Activated CD4-positive, alpha-beta T cell treated with anti-CD3 and anti-CD28 coated beads for 1 hour (primary cell): ENCODE measurements around the gene SLC38A3.

Experiments used
- DNase-seq: peaks from one replicate; pipeline ENCODE4 v3.0.0-alpha.2; 2020

SLC38A3 gene

DNA sequence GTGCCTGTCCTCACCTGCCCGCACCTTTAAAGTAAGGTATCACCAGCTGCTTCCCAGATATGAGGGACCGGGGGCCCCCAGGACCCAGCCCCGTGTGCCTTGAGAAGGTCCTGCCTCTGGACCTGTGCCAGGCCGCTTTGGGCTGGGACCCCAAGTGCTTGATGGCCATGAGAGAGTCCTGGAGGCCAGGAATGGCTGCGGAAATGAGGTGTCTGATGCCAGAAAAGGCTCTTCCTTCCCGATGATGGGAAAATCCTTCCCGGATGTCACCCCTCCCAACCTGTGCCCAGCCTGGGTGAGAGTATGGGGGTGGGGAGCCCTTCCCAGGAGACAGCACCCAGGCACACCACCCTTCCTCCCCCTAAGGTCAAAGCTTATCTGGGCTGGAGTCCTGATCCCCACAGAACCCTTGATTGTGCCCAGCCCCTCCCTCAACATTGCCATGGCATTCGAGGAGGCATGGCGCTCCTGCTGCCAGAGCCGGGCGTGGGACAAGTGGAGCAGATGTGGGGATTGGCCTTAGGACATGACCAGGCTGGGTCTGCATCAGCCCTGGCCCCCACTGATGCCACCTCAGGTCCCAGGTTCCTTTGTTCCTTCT, 35.7 kb upstream of the SLC38A3 start:
- DNase-seq, result no peak

- DNase-seq, result no peak
Observed at GRCh38 chr3:50169858-50170257, 35.2 kb upstream of the SLC38A3 start.

GRCh38 chr3:50170689-50171088, 34.4 kb upstream of the SLC38A3 start:
- DNase-seq, result no peak

DNA sequence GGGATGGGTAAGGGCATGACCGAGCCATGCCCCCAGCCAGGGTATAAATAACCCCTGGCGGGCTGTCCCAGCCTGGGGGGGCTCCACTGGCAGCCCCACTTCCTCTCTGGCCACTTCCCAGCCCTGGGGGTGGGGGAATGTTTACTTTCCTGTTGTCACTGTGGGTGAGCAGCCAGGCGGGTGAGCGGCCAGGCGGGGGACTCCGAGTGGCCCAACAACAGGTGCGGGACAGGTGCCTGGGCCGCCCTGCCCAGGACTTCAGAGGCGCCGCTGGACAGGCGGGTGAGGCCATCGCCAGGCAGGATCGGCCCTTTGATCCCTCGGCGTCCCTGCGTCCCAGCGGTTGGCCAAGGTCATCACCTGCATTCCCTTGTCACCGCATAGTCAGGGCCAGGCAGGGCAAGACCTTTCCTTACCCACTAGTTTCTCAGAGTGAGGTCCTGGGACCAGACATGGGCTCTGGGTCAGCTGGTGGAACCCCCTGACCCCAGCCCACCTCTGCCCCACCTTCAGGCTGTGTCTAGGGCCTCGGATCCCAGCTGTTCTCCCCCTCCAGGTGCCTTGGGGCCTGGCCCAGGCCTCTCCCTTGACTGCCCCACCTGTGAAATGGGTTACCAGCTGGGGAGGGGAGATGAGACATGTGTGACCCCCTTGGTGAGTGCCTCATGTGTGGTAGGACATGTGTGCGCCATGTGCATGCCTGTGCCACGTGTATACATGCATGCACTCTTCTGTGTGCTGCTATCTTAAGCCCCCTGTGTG, 33.4 kb upstream of the SLC38A3 start:
- no peak for DNase-seq

DNA sequence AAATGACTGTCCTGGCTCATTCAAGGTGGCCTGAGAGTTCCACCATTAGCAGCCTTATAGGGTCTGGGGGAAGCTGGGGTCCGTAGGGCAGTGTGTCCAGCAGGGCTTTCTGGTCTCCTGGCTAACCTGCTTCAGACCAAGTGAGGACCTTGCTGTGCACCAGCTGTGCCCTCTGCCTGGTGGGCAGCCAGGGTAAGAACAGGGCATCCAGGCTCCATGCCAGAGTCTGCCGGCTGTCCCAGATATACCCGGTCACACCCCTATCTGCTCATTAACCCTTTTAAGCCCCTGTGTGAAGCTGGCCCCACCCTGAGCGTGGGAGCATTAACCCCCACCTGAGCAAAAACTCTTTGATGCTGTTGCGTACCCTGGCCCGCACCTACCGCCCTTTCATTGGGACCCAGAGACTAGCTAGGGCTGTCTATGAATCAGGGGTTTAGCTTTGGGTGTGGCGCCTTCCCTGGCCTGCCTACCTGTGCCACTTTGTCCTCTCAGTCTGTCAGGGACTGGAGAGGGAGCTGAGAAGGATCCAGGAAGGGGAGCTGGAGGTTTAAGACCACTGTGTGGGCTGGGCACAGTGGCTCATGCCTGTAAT, 32.3 kb upstream of the SLC38A3 start:
- no peak for DNase-seq

DNA sequence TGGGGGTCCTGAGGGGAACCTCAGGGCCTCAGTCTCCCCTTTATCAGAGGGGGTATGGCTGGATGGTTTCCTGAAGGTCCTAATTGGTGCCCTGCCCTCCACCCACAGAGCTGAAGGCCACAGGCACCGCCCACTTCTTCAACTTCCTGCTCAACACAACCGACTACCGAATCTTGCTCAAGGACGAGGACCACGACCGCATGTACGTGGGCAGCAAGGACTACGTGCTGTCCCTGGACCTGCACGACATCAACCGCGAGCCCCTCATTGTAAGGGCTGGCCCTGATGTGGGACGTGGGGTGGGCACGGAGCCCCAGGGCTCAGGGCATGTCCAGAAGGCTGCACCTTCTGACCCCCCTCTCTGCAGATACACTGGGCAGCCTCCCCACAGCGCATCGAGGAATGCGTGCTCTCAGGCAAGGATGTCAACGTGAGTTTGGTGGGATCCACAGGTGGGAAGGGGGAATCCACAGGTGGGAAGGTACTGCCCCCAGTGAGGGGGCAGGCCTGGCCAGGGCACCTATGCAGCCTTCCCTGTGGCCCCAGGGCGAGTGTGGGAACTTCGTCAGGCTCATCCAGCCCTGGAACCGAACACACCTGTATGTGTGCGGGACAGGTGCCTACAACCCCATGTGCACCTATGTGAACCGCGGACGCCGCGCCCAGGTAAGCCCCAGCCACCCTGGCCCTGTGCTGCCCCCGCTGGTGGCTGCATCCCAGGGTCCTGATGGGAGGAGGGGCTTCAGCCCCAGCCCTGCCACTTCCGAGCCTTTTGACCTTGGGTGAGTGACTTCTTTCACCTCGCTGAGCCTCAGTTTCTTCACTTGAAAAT, 31.2 kb upstream of the SLC38A3 start:
- DNase-seq, result no peak

DNA sequence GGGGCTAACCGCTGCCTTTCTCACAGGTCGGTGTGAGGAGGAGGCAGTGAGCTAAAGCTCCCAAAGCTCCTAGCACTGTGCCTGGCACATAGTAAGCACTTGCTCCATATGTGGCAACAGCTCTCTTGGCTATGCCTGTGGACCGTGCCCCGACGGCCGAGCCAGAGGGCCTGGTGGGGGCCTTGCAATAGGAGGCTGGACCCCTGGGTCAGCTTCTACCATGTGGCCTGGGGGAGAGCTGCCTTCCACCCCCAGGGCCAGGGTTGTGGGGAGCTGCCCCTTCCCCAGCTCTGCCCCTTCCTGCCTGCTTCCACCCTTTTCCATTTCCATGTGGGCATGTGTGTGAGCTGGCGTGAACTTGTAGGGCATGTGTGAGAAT, 30.6 kb upstream of the SLC38A3 start:
- no peak for DNase-seq

GRCh38 chr3:50174947-50175524, 30.0 kb upstream of the SLC38A3 start:
- no peak for DNase-seq

DNA sequence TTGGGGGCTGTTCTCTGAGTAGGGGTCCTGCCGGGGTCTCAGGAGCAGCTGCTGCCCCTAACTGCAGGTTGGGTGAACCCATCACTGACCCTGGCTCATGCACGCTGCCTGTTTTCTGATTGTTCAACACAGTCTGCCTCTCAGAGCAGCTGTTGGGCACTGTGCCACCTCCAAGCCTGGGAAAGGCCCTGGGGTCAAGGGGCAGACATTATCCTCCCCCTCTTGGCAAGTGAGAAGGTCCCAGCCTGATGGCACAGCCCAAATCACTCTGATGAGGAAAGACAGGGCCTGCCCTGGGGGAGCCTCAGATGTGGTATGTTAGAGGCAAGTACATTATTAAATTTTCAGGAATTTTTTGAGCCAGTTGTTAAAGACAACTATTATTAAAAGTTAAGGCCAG, 27.7 kb upstream of the SLC38A3 start:
- DNase-seq, result no peak

DNA sequence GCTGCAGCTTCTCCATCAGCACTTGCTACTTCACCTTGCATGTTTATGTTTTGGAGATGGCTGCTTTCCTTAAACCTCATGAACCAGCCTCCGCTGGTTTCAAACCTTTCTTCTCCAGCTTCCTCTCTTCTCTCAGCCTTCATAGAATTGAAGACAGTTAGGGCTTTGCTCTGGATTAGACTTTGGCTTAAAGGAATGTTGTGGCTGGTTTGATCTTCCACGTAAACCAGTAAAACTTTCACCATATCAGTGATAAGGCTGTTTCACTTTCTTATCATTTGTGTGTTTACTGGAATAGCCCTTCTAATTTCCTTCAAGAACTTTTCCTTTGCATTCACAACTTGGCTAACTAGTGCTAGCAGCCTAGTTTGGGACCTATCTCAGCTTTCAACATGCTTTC, 25.4 kb upstream of the SLC38A3 start:
- no peak for DNase-seq

GRCh38 chr3:50181985-50182384, 23.1 kb upstream of the SLC38A3 start:
- no peak for DNase-seq

- no peak for DNase-seq
Observed at GRCh38 chr3:50182533-50183099, 22.5 kb upstream of the SLC38A3 start.

DNA sequence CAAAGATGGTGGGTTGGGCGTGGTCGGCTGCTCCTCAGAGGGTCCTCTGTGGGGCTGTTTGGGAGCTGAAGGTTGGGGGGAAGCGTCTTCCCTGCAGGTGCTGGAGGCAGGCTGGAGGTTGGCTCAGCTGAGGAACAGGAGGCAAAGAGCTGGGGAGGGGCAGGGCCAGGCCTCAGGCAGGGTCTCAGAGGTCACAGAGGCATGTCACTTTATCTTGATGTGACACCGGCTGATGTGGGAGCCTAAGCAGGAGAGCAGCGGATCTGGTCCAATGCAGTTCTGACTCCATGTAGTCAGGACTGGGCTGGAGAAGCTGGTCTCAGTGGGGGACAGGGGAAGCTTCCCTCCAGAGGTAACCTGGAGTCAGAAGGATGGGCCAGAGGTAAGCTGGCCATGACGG, 21.3 kb upstream of the SLC38A3 start:
- no peak for DNase-seq

GRCh38 chr3:50184242-50184978, 20.7 kb upstream of the SLC38A3 start:
- no peak for DNase-seq

- no peak for DNase-seq
Observed at GRCh38 chr3:50185230-50185629, 19.8 kb upstream of the SLC38A3 start.

- DNase-seq, result no peak
Observed at GRCh38 chr3:50186096-50186495, 19.0 kb upstream of the SLC38A3 start.

DNA sequence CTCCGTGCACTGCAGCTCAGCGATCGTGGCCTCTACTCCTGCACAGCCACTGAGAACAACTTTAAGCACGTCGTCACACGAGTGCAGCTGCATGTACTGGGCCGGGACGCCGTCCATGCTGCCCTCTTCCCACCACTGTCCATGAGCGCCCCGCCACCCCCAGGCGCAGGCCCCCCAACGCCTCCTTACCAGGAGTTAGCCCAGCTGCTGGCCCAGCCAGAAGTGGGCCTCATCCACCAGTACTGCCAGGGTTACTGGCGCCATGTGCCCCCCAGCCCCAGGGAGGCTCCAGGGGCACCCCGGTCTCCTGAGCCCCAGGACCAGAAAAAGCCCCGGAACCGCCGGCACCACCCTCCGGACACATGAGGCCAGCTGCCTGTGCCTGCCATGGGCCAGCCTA, 17.3 kb upstream of the SLC38A3 start:
- no peak for DNase-seq

GRCh38 chr3:50189274-50189673, 15.8 kb upstream of the SLC38A3 start:
- DNase-seq, result no peak

DNA sequence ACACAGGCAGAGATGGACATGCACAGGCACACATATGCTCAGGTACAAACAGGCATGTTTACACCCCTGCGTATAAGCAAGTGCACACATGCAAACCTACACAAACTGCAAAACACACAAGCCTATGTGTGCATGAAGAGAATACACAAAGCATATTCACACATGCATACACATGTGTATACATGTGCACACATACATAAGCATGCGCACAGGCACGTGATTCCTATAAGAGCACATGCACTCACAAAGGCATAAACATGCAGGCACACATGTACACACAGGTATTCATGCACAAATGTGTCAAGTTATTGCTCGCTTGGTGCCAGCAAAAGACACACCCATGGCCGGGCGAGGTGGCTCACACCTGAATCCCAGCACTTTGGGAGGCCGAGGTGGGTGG, 15.1 kb upstream of the SLC38A3 start:
- DNase-seq, result no peak

GRCh38 chr3:50190936-50191660, 14.0 kb upstream of the SLC38A3 start, which contains the start of gene GNAT1:
GNAT1 (plus strand) TSS chr3:50191610; CDS start chr3:50191726, 116 bp downstream.
- no peak for DNase-seq

GRCh38 chr3:50192124-50192523, 12.9 kb upstream of the SLC38A3 start:
- no peak for DNase-seq
